ENCODE data around the gene SELL.

SELL gene

GRCh38 chr1:169647512-169647911 is 63.9 kb downstream of the SELL start:
- POLR2A ChIA-PET, result no interaction called here

GRCh38 chr1:169644297-169644696 is 67.1 kb downstream of the SELL start:
- H3K4me1 ChIP-seq (ENCODE audit: control insufficient read depth, insufficient read depth, low read length), result no peaks in the 10 kb centered on the region
- ChIA-PET CTCF (no interaction called here), POLR2A (no interaction called here)
- no peaks in the 10 kb centered on the region for H3K9me3 ChIP-seq (ENCODE audit: control insufficient read depth, insufficient read depth, low read depth, low read length)
- H3K27ac ChIP-seq (ENCODE audit: extremely low read depth, low read depth, low read length), result no peak overlapping the region
- no peaks in the 10 kb centered on the region for H3K36me3 ChIP-seq (ENCODE audit: control insufficient read depth in 2 of 2, insufficient read depth in 1 of 2, low read length in 2 of 2)
- H3K4me3 ChIP-seq (ENCODE audit: low read depth, low read length), result no peak overlapping the region
- TF ChIP-seq YY2 (tag by site-specific recombination; IDR thresholded peaks at IDR 0.05) (no peak), ZNF416 (tag by site-specific recombination; IDR thresholded peaks at IDR 0.05) (no peak), ZNF132 (tag by site-specific recombination; IDR thresholded peaks at IDR 0.05; ENCODE audit: borderline replicate concordance) (no peak), ZNF654 (tag by site-specific recombination; IDR thresholded peaks at IDR 0.05; ENCODE audit: low read depth) (no peak), ZFP69B (tag by site-specific recombination; IDR thresholded peaks at IDR 0.05) (no peak), SP3 (tag by site-specific recombination; IDR thresholded peaks at IDR 0.05) (no peak), ZNF23 (tag by site-specific recombination; IDR thresholded peaks at IDR 0.05; ENCODE audit: borderline replicate concordance) (no peak), ZNF10 (tag by site-specific recombination; IDR thresholded peaks at IDR 0.05) (no peak), ZNF221 (tag by site-specific recombination; IDR thresholded peaks at IDR 0.05; ENCODE audit: borderline replicate concordance) (no peak), ZNF629 (tag by site-specific recombination; IDR thresholded peaks at IDR 0.05) (no peak), REST (tag by site-specific recombination; IDR thresholded peaks at IDR 0.05) (no peak), ZNF76 (tag by site-specific recombination; IDR thresholded peaks at IDR 0.05; ENCODE audit: borderline replicate concordance, low read depth) (no peak)

More at GRCh38 chr1:169647512-169647911, 63.9 kb downstream of the SELL start:
- Histone ChIP-seq H3K27ac (ENCODE audit: extremely low read depth, low read depth, low read length) (no peak overlapping the region), H3K4me1 (ENCODE audit: control insufficient read depth, insufficient read depth, low read length) (no peaks in the 10 kb centered on the region), H3K9me3 (ENCODE audit: control insufficient read depth, insufficient read depth, low read depth, low read length) (no peaks in the 10 kb centered on the region), H3K36me3 (ENCODE audit: control insufficient read depth in 2 of 2, insufficient read depth in 1 of 2, low read length in 2 of 2) (no peaks in the 10 kb centered on the region), H3K4me3 (ENCODE audit: low read depth, low read length) (no peak overlapping the region)
- TF ChIP-seq ZNF354C (tag by site-specific recombination; IDR thresholded peaks at IDR 0.05; ENCODE audit: borderline replicate concordance, low read depth) (no peak), ZNF223 (tag by site-specific recombination; IDR thresholded peaks at IDR 0.05) (no peak), ZNF24 (tag by site-specific recombination; IDR thresholded peaks at IDR 0.05) (no peak), CTCF (tag by site-specific recombination; IDR thresholded peaks at IDR 0.05) (no peak), OVOL3 (tag by site-specific recombination; IDR thresholded peaks at IDR 0.05) (no peak), REST (tag by site-specific recombination; IDR thresholded peaks at IDR 0.05) (no peak), ZNF274 (IDR thresholded peaks at IDR 0.05; ENCODE audit: low read length) (no peak), ZNF274 (tag by site-specific recombination; IDR thresholded peaks at IDR 0.05; ENCODE audit: borderline replicate concordance) (no peak), ZBTB26 (tag by site-specific recombination; optimal IDR thresholded peaks at IDR 0.05) (no peak), SP2 (tag by site-specific recombination; IDR thresholded peaks at IDR 0.05) (no peak), ZNF292 (tag by site-specific recombination; IDR thresholded peaks at IDR 0.05; ENCODE audit: borderline replicate concordance, low read depth) (no peak)
- CTCF ChIA-PET, result no interaction called here
